GM19455 (cell line): ENCODE data around the gene OSCP1.

ENCODE experiments used
- ATAC-seq: cut with Tn5 transposase; IDR thresholded peaks from one replicate; pipeline ENCODE4 v1.9.1; 2021; ENCODE audit not compliant: unreplicated experiment

Gene OSCP1

DNA sequence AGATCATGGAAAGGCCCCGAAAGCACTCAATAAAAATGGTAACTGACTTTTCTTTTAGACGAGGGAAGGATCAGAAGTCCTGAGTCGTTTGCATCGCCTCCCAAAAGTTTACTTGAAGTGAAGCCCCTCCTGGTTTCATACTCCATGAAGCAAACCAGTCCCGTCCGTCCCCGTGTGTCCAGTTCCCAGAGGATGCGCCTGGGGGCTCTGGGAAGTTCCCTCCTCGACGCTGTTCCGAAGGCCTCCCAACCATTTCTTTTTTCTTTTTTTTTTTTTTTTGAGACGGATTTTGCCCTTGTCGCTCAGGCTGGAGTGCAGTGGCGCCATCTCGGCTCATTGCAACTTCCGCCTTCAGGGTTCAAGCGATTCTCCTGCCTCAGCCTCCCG lies 661 bp upstream of the OSCP1 start:
- no peak for ATAC-seq

DNA sequence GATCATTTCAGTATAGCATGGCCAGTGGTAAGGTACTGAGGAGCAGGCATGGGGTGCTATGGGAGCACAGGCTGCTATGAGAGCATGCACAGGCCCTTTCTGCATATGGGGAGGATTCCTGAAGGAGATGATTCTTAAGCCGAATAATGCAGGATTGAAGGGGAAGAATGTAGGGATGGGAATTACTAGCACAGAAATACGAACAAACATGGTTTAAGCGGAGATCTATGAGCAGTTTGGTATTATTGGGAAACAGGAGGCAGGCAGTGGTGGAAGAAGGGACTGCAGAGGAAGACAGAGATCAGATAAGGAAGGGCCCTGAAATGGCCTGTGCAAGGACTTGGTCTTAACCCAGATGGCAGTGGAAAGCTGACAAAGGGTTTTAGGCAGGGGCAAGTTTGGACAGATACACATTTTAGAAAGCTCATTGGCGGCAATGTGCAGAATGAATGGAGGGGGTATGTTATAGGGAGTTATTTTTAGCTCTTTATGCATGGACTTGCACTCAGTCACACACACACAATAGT lies 1.7 kb downstream of the OSCP1 start:
- ATAC-seq: no peak

DNA sequence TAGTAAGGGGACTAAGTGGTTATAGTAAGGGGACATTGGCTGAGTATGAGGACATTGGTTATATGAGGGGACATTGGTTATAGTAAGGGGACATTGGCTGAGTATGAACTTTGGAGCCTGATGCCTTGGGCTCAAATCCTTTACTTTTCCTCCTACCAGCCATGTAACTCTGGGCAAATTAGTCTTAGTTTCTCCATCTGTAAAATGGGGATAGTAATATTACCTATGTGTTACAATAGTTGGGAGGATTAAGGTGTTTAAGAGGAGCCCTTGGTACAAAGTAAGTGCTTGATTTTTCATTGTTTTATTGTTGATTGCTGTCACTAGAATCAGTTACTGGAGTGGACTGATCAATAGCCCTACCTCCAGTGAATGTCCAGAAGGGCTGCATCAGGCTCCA lies 2.8 kb downstream of the OSCP1 start:
- no peak for ATAC-seq

DNA sequence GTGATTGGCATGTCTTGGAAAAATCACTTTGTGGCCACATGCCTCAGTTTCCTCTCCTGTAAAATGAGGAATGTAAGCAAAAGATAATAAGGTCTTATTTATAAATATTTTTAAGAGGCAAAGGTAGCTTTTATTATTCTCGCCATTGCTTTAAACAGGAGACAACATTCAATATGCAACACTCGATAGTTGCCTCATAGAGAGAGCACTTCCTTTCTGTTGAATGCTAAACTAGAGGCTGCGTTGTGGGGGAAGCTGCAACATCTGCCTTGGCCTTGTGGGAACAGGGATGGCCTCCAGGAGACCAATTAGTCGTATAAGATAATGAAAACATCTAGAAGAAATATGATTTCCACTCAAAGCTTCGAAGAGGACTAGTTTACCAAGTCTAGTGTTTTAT lies 3.5 kb downstream of the OSCP1 start:
- no peak for ATAC-seq

DNA sequence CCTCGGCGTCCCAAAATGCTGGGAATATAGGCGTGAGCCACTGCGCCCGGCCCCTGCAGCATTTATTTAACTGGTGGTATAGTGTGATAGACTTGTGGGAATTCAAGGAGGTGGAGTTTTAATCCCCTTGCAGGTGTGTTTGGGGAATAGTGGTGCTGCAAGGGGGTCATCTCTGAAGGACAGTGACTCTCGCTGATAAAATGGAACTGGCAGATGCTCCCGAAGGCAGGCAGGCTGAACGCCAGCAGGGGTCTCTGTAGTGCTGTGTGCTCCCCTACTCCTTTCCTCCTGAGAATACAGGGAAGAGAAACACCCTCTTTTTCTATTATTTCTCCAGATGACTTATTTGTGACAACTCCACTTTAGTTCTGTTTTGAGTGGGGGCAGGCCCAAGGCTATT lies 4.0 kb downstream of the OSCP1 start:
- ATAC-seq: no peak

DNA sequence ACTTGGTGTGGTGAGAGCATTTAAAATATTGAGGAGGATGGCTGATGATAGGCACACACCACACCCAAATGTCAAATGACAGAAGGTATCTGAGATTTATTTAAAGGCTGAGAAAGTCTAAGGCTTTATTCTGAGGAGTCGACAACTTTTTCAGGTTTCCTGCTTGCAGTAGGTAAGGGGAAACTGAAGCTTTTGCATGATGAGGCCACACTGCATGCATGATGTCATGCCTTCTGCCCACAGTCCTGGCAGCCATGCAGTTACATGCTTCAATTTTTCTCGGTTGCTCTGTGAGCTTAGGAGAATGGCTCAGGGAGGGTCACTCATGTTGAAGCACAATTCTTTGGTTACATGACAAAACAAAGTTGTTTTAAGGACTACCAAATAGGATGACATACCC lies 7.0 kb downstream of the OSCP1 start:
- ATAC-seq: no peak

DNA sequence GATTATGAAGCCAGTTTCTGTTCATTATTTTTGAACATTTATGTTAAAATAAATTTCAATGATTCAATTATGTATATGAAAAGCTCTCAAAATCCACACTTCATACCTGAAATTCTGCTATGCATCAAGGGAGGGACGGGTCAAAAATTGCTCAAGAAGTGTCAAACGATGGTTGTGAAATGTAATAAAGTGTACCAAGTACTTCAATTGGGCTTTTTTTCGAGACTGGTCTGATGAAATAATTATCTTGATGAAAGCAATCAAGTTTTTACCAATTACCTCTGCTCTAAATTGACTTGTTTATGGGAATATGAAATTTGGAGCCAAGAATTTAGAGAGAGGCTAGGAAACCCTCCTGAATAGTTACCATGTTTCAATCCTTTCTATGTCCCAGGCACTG lies 7.9 kb downstream of the OSCP1 start:
- no peak for ATAC-seq

DNA sequence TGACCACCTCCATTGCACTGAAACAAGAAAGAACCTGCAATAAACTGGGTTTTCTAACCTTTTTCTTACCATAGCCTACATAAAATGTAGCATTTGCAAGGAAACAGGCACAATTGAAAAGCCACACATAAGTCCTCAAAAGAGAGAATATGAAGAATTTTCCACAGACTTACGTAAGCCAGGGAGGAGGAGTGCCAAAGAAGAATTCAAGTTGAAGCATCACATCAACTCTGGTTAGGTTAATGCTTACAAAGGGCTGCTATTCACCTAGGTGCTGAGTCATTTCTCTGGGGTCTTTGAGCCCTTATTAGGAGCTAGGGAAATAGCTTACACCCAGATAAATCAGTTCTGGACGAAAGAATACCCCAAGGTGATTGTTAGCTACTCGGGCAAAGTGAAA lies 9.6 kb downstream of the OSCP1 start:
- ATAC-seq: no peak

DNA sequence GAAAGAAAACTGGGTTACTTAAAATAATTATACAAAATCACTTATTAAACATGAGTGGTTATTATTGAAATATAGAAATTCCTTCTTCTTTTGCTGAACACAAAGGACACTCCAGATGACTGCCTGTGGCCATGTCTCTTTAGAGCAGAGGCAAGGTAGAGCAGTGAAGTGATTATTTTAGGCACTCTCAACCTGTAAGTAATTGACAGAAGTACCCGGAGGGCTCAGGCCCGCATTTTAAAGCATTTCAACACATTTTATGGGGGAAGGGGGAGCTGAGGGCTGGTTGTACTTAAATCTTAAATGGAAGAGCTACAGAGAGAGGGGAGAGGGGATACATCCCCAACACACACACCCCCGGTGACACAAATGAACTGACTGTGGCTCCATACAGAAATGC lies 10.2 kb downstream of the OSCP1 start:
- no peak for ATAC-seq

DNA sequence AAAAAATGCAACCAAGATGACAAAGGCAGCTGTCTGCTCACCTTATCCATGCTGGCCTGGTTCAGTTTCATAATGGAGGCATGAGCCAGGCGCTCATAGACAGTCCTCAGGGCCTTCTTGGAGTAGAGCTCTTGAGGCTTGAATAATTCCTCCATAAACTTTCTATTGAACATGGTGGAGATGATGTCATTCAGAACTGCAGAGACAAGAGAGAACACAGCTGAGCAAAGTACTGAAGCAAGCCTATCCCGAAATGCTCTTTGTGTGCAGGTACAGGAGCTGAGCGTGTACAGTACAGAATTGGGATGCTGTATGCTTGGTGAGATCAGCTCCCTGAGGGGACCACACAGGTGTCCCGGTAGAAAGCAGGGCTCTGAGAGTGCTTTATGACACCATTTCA lies 11.5 kb downstream of the OSCP1 start:
- no peak for ATAC-seq

DNA sequence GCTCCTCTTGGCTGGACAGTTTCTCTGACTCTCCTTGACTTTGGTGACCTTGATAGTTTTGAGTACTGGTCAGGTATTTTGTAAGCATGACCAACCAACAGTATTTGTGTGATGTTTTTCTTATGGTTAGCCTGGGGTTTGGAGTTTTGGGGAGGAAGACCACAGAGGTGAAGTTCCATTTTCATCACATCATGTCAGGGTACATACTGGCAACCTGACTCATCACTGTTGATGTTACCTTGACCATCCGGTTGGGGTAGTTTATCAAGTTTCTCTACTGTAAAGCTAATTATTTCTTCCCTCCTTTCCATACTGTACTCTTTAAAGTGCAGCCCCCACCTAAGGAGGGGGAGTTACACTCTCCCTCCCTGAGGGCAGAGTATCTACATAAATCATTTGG lies 13.4 kb downstream of the OSCP1 start:
- ATAC-seq: no peak

DNA sequence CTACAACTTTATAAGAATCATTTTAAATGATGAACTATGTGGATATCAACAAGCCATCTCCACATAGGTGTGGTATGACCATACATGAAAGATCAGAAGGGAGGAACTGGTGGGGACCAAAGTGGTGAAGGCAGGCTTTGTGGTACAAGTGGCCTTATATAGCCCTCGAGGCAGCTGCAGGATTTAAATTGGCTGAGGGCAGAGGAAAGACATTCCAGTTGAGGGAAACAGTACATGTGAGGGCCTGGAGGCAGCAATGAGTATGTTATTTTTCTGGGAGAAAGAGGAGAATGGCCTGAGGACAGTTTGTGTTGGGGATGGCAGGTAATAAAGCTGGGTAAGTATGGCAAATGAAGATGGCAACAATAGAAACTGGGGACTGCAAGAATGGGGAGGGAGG lies 17.1 kb downstream of the OSCP1 start:
- ATAC-seq: no peak

DNA sequence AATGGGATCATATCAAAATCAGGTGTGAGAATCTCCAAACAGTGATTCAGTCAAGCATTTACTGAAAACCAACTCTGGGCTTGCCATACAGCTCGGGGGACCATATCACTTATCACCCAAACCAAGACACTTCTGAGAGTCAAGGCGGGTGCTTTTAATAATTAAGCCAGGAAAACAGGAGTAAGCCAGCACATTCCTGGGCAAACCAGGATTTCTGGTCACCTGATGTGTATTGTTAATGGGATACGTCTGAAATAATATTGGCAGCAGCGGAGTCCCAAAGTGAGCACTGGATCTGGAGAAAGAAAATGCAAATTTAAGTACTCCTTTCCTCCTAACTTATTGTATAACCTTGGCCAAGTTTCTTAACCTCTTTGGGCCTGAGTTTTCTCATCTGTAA lies 17.6 kb downstream of the OSCP1 start:
- ATAC-seq: no peak

DNA sequence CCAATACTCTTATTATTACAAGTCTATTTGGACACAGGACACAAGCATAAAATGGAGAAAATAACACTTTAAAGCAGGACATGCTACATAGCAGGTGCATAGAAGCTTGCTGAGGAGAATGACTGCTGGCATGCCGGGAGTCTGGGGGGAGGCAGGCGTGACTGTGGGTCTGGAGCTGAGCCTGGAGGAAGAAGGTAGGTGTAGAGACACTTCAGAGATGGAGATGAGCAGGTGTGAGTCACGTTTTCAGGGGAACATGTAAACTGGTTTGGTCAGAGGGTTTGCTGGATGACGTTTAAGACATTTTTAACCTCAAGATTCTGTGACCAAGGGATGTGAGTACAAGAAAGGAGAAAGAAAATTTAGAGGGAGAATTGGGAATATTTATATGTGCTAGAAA lies 24.5 kb downstream of the OSCP1 start:
- ATAC-seq: no peak

DNA sequence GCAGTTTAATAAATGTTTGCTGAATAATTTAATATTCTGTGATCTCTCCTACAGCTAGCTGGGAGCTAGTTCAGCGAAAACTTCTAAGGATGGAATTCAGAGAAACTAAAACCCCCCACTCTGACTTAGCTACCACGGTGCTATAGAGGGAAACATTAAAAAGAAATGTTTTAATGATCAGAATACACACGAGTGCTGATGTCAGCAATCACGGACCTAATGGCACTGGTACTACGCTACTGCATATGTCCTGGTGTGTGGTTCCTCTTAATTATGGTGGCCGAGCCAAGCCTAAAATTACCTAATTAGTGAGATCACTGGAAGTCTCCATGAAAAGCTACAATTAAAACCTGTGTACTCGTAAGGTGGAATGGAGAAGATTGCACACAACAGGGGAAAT lies 28.6 kb downstream of the OSCP1 start:
- no peak for ATAC-seq

DNA sequence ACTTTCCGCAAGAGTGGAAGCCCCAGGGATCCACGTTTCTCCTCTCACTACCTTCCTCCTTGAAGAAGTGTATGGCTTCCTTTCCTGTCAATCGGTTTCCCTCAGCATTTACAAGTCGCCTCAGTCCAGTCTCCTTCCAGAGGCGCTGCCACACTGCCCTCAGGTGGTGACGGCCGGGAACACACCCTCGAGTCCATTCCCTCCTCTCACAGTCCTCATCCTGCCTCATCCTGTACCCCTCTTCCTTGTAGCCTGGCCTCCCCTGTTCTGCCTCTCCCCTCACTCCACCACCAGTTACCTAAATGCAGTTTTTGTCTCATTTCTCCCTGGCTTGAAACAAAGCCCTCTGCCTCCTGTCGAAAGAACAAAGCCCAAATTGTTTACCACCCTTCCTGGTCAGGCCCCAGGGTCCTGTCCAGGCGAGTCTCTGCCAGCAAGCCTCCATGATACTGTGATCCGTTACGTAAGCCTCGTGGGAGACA lies 29.4 kb downstream of the OSCP1 start:
- peak; percentile 63 for ATAC-seq

DNA sequence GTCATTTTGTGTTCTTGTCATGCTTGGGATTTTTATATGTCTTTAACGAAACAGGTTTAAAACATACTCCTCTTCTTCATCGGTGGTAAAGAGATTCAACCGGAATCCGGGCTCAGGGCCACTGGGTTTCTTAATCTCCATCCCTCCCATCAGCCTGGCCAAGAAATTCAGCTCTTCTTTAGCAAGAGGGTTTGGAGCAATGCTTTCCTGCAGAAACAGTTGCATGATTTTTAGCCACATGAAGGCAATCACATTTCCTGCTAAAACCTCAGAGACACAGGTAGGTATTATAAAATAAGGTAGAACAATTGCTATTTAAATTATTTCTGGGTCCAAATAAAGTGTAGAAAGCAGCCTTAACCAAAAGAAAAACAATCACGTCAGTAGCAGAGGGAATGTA lies 29.8 kb downstream of the OSCP1 start:
- ATAC-seq: no peak

DNA sequence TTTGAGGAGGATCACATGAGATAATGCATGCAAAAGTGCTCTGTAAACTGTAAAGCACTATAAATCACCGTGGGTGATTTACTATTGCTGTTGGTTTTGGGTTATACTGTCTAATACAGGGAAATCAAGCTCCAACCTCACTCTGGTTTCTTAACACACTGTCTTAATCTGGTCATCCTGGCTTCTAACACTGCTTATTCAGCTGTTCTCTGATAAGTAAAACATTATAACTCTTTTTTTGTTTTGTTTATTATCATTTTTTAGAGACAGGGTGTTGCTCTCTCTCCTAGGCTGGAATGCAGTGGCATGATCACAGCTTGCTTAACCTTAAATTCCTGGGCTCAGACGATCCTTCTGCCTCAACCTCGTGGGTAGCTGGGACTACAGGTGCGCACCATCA lies 30.7 kb downstream of the OSCP1 start:
- no peak for ATAC-seq

DNA sequence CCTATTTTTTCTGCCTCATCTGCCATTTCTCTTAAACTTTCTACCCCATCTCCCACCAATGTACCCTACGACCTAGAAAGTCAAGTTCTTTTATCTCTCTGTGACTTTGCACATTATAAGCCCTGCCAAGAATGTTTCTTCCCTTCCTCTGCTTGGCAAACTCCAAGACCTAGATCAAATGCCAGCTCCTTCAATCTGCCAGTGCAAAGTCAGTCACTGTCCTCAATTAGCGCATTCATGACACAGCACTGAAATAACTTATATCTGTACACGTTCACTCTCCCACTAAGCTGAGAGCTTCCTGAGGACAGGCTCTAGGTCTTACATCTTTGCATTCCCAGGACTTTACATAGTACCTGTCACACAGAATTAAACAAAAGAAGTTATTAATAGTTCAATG lies 31.1 kb downstream of the OSCP1 start:
- ATAC-seq: no peak

DNA sequence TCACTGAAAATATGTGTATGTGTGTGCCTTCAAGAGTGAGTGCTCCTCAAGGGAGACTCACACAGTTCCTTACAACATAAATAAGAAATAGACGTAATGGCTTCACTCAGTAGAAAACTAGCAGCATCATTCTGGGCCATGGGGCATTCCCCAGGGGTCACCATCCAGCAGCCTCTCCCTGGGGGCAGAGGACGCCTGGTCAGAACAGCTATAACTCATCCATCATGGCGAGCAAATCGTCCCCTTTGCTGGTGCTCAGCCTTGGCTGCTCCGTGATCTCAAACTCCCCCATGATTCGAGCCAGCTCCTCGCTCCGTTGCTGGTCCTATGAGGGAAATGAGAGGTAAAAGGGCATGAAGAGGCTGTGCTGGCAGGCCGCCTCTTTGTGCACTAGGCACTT lies 32.3 kb downstream of the OSCP1 start:
- no peak for ATAC-seq

DNA sequence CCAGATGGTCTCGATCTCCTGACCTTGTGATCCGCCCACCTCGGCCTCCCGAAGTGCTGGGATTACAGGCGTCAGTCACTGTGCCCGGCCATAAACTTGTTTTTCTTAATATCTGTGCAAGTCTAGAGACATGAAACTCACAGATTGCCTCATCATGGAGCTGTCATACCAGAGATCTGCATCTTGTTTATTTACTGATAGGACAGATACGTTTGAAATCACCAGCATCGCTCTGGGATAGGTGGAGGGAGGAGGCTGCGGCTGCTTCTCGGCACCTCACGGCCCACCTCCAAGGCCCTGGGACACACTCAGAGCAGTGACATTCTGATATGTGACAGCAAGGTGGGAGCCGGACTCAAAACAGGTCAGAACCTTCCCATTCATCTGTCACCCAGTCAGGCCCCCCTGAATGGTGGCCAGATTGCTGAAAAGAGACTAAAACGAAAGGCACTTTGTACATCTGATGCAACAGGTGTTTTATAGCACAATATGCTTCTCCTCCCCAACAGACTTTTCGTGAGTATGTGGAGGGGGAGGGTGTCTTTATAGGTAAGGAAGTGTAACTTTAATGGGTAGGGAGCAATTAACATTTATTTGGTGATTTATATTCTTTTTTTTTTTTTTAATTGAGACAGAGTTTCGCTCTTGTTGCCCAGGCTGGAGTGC lies 34.5 kb downstream of the OSCP1 start:
- ATAC-seq: no peak

DNA sequence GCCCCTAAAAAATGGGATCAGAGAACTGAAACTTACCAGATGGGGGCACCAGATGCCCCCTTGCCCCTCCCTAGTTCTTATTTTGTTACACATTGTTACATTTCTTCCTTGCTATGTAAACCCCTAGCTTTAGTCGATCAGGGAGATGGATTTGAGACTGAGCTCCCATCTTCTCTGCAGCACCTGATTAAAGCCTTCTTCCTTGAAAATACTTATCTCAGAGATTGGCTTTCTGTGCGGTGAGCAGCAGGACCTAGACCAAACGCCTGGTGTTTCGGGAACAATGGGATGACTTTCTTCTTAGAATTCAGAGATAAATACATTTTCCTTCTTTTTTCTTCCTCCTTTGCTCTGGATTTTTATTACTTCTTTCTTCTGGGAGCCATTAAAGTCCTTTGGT lies 35.9 kb downstream of the OSCP1 start:
- no peak for ATAC-seq
